K562 (cell line): ENCODE data around the gene PDZK1. TPM values are rescaled to one million over a fixed set of nuclear protein-coding genes. Genes with fewer than 3 reads are reported as not detected.

ENCODE experiments used
- ATAC-seq: fragments of 200-7000 bp; cut with Tn5 transposase; 3 replicates; pipeline ENCODE4 v1.9.1; 2020; ENCODE audit warnings: moderate library complexity
- BruUV-seq: library from RNA; stranded (reverse); fragments of 400-500 nt; replicated peaks from 2 replicates; lab custom pipeline; 2021; lab: Mats Ljungman, UMichigan
- CTCF ChIA-PET: fragments of 300-600 bp; formaldehyde crosslinking; extraction: SDS; loops from one replicate; lab custom pipeline; 2021; ENCODE audit warnings: low intra/inter-chr PET ratio; lab: Yijun Ruan, JAX
- POLR2A ChIA-PET: fragments of 300-600, 350-650 bp; sonication (Branson Sonifier 250); formaldehyde crosslinking; extraction: SDS; loops from one replicate; lab custom pipeline; 2021; ENCODE audit warnings: antibody characterized with exemption, inconsistent platforms; lab: Yijun Ruan, JAX
- DNase-seq, 4 experiments: peaks; one replicate each; pipeline versions ENCODE4 v3.0.0 to v3.0.0-alpha.2; 2011 to 2018; ENCODE audit warnings: low spot score in 3 of 4, mixed read lengths in 3 of 4; ENCODE audit errors: extremely low read depth in 1 of 4
- FAIRE-seq: peaks from 2 replicates; lab custom pipeline; 2011; peaks lifted over from hg19 to GRCh38; lab: Jason Lieb, UNC
- H2AFZ ChIP-seq: 2 replicates; pipeline ENCODE4 v1.6.0; 2011; ENCODE audit warnings: low read depth, low read length, control low read depth, inconsistent platforms
- H3K27ac ChIP-seq: fragments of 200-600 bp; 3 replicates; pipeline ENCODE4 v1.8.0; 2011; ENCODE audit warnings: low read depth, mild to moderate bottlenecking, control low read depth, inconsistent platforms, low read length, moderate library complexity, mixed read lengths; ENCODE audit errors: extremely low read depth
- H3K27me3 ChIP-seq, 2 experiments: fragments of 300-600 bp in 1 of 2; 2 replicates in 1 of 2; 3 replicates in 1 of 2; pipeline versions ENCODE4 v1.6.0 to v1.8.0; 2011; ENCODE audit warnings: inconsistent platforms in 2 of 2, low read length in 2 of 2, mild to moderate bottlenecking in 1 of 2, mixed read lengths in 1 of 2, moderate library complexity in 1 of 2; ENCODE audit not compliant: control insufficient read depth in 2 of 2, insufficient read depth in 2 of 2
- H3K36me3 ChIP-seq: fragments of 300-600 bp; 3 replicates; pipeline ENCODE4 v1.8.0; 2011; ENCODE audit warnings: mild to moderate bottlenecking, low read length, inconsistent platforms; ENCODE audit not compliant: control insufficient read depth, insufficient read depth
- H3K4me1 ChIP-seq, 2 experiments: fragments of 200-600 bp in 1 of 2; replicated peaks in 1 of 2; 2 replicates in 1 of 2; 3 replicates in 1 of 2; pipeline versions ENCODE4 v1.5.1 to v1.8.0; 2011; ENCODE audit warnings: inconsistent platforms in 2 of 2, low read length in 2 of 2, mild to moderate bottlenecking in 1 of 2, mixed read lengths in 1 of 2, moderate library complexity in 1 of 2; ENCODE audit not compliant: control insufficient read depth in 2 of 2, insufficient read depth in 2 of 2
- H3K4me2 ChIP-seq: 2 replicates; pipeline ENCODE4 v1.6.1; 2011; ENCODE audit warnings: low read length, control low read depth, inconsistent platforms, mixed read lengths; ENCODE audit not compliant: insufficient read depth
- H3K4me3 ChIP-seq: fragments of 200-600 bp; sonication (generic), shearing (Covaris generic); 2 replicates; pipeline ENCODE4 v1.5.1; 2016; ENCODE audit warnings: control low read depth, inconsistent platforms
- H3K79me2 ChIP-seq: fragments of 200-600 bp; 3 replicates; pipeline ENCODE4 v1.8.0; 2011; ENCODE audit warnings: low read length, inconsistent platforms; ENCODE audit not compliant: control insufficient read depth, insufficient read depth
- H3K9ac ChIP-seq, 2 experiments: 2 replicates each; pipeline versions ENCODE4 v1.6.0 to v1.6.1; 2011; ENCODE audit warnings: low read depth in 2 of 2, low read length in 2 of 2, control low read depth in 1 of 2, inconsistent platforms in 1 of 2, mild to moderate bottlenecking in 1 of 2, mixed read lengths in 1 of 2; ENCODE audit not compliant: insufficient read depth in 1 of 2
- H3K9me1 ChIP-seq: one replicate; pipeline ENCODE4 v1.6.0; 2011; ENCODE audit warnings: inconsistent platforms, mild to moderate bottlenecking, low read length, moderate library complexity; ENCODE audit not compliant: control insufficient read depth, insufficient read depth
- H3K9me3 ChIP-seq: replicated peaks from 2 replicates; pipeline ENCODE4 v1.5.1; 2011; ENCODE audit warnings: low read depth, low read length, inconsistent platforms; ENCODE audit not compliant: control insufficient read depth, insufficient read depth
- H4K20me1 ChIP-seq: replicated peaks from 2 replicates; pipeline ENCODE4 v1.6.1; 2011; ENCODE audit warnings: low read length, inconsistent platforms, mixed read lengths; ENCODE audit not compliant: control insufficient read depth, insufficient read depth
- CBFA2T2 ChIP-seq: fragments of 450-650 bp; conservative IDR thresholded peaks from 2 replicates; pipeline ENCODE4 v1.6.1; 2017; ENCODE audit warnings: mild to moderate bottlenecking
- FOXP4 ChIP-seq: sonication (generic); formaldehyde crosslinking; IDR thresholded peaks from 2 replicates; pipeline ENCODE4 v1.8.0; 2022; ENCODE audit warnings: mild to moderate bottlenecking, missing genetic modification reagents, borderline replicate concordance
- GTF2F1 ChIP-seq: IDR thresholded peaks from 2 replicates; pipeline ENCODE4 v1.6.1; 2011; ENCODE audit warnings: low read depth, low read length, improper control_type of control experiment
- JUND ChIP-seq, 2 experiments: IDR thresholded peaks; 2 replicates in 1 of 2; 3 replicates in 1 of 2; pipeline ENCODE4 v1.6.1; 2011; ENCODE audit warnings: borderline replicate concordance in 2 of 2, low read depth in 2 of 2, low read length in 2 of 2, improper control_type of control experiment in 1 of 2, missing biosample characterization in 1 of 2, missing genetic modification characterization in 1 of 2, missing genetic modification reagents in 1 of 2
- NCOA4 ChIP-seq: fragments of 450-650 bp; IDR thresholded peaks from 2 replicates; pipeline ENCODE4 v1.6.1; 2018; ENCODE audit warnings: mild to moderate bottlenecking; ENCODE audit not compliant: partially characterized antibody
- RCOR1 ChIP-seq, 2 experiments: IDR thresholded peaks; 2 replicates each; pipeline ENCODE4 v1.6.1; 2012; ENCODE audit warnings: low read depth in 2 of 2, low read length in 2 of 2, borderline replicate concordance in 1 of 2, improper control_type of control experiment in 1 of 2
- RHOXF2B ChIP-seq: fragments of 250-450 bp; sonication (Bioruptor Pico); conservative IDR thresholded peaks from 2 replicates; pipeline ENCODE4 v1.5.1; 2021
- ZBTB2 ChIP-seq: fragments of 450-650 bp; IDR thresholded peaks from 2 replicates; pipeline ENCODE4 v1.6.1; 2016; ENCODE audit warnings: antibody characterized with exemption
- ZNF449 ChIP-seq: fragments of 250-450 bp; sonication (Bioruptor Pico); IDR thresholded peaks from 2 replicates; pipeline ENCODE4 v1.8.0; 2022; ENCODE audit warnings: moderate library complexity, mild to moderate bottlenecking, inconsistent platforms
- ZNF780A ChIP-seq: fragments of 250-450 bp; sonication (Bioruptor Pico); IDR thresholded peaks from 2 replicates; pipeline ENCODE4 v1.5.0; 2021; ENCODE audit warnings: mild to moderate bottlenecking
- whole genome bisulfite sequencing: fragments of 100-300 bp; shearing (Covaris generic); methylation state at CpG from one replicate; pipeline ENCODE4 v1.1.6; 2016; ENCODE audit warnings: low coverage, mixed read lengths; ENCODE audit not compliant: insufficient coverage; ENCODE audit errors: missing lambda C conversion rate; 5-methylcytosine and 5-hydroxymethylcytosine counted together
- in situ Hi-C: fragments of 300-500 bp; cut with MboI; formaldehyde crosslinking; loops from 4 replicates; pipeline ENCODE4 v1.15.0; 2018; ENCODE audit warnings: inconsistent platforms, mixed read lengths
- intact Hi-C: fragments of 100-400 bp; cut with micrococcal nuclease; formaldehyde crosslinking; loops from 2 replicates; pipeline ENCODE4 v1.14.2; 2022
- polyA plus RNA-seq, 8 experiments: library from polyadenylated mRNA; depleted of rRNA in 4 of 8; stranded (reverse) in 5 of 8; unstranded in 3 of 8; fragments of >200 nt; fragmentation: Nextera tagmentation in 2 of 8; fragmentation: Illumina TruSeq in 1 of 8; extraction: Ambion mirVana in 2 of 8; extraction: Trizol in 1 of 8; gene quantifications; 2 replicates each; pipeline versions ENCODE4 v1.2.1 to v1.2.3, GENCODE V29; 2011 to 2014; ENCODE audit warnings: inconsistent platforms in 1 of 8, missing spikeins in 1 of 8
- total RNA-seq, 7 experiments: library from RNA; depleted of rRNA in 6 of 7; stranded (reverse); fragments of >200 nt in 6 of 7; fragmentation: Illumina TruSeq in 2 of 7; extraction: Trizol in 2 of 7; gene quantifications; 2 replicates each; pipeline versions ENCODE4 v1.2.1 to v1.2.3, GENCODE V29; 2011 to 2021; ENCODE audit warnings: low replicate concordance in 1 of 7

Gene PDZK1
- total and polyA plus RNA-seq, 9 of the 15 experiments (the other 6 are each of a cell fraction or from before 2014, with no cell fraction given) = 0.04 to 0.22 (median 0.16) TPM; not detected in 2

- TF ChIP-seq JUND (IDR thresholded peaks at IDR 0.05; ENCODE audit: borderline replicate concordance, low read depth, low read length) (no peak), JUND (tag; IDR thresholded peaks at IDR 0.05; ENCODE audit: borderline replicate concordance, low read depth, low read length) (0 out of 3 replicates have a peak, but pooled peaks have one; percentile 17), RCOR1 (IDR thresholded peaks at IDR 0.05; ENCODE audit: borderline replicate concordance in 1 of 2, low read depth in 2 of 2, low read length in 2 of 2) (peak; percentile 16 to 69; a peak in 2 of 4 replicates), ZNF449 (CRISPR knock-in tag) (no peak)
Measured at GRCh38 chr1:145708063-145708462, 895 bp upstream of the PDZK1 start (continued).

- Histone ChIP-seq H3K79me2 (no peaks in the 10 kb centered on the region), H3K4me1 (0 out of 5 replicates have a peak, but pooled peaks cover 0 to 4% of the 10 kb centered on the region in 2 experiments), H3K36me3 (no peaks in the 10 kb centered on the region), H3K9ac (no peak overlapping the region), H3K4me2 (no peak overlapping the region), H3K27ac (no peak overlapping the region), H3K9me3 (no peaks in the 10 kb centered on the region), H2AFZ (no peak overlapping the region), H3K4me3 (no peak overlapping the region), H4K20me1 (0 out of 2 replicates have a peak, but pooled peaks cover 4% of the 10 kb centered on the region), H3K9me1 (no peaks in the 10 kb centered on the region), H3K27me3 (peaks cover 12 to 20% of the 10 kb centered on the region in 2 experiments; a peak in 4 of 5 replicates)
- in situ Hi-C loops (no loop called here), intact Hi-C loops (no loop called here)
- no peak for TF ChIP-seq ZNF780A (CRISPR knock-in tag)
- TF ChIP-seq ZBTB2 = no peak
- TF ChIP-seq CBFA2T2 = no peak
- TF ChIP-seq NCOA4 = no peak
- no peak for TF ChIP-seq FOXP4 (CRISPR knock-in tag)
- no peak for TF ChIP-seq GTF2F1
- no peak for TF ChIP-seq RHOXF2B (CRISPR knock-in tag)
- FAIRE-seq (no peak), ATAC-seq (no peak), DNase-seq (no peak)
- POLR2A ChIA-PET = no interaction called here
- 0% methylated on average over 2 of the region's 2 CpGs for WGBS
- CTCF ChIA-PET = no interaction called here
- BruUV-seq = no TSS peak
Measured at GRCh38 chr1:145706086-145706664, 993 bp downstream of the PDZK1 start.
